ENCODE data around the gene SMG5. TPM values are rescaled to one million over a fixed set of nuclear protein-coding genes. Genes with fewer than 3 reads are reported as not detected.
"Not testable (repeated sequence)": the region's sequence is repeated elsewhere in the genome, so short reads cannot be mapped to it uniquely, and the experiment has no call there.

The SMG5 gene
- total and polyA plus RNA-seq, 4 donors, result 37.3 to 68.4 (median 41.4) TPM

DNA sequence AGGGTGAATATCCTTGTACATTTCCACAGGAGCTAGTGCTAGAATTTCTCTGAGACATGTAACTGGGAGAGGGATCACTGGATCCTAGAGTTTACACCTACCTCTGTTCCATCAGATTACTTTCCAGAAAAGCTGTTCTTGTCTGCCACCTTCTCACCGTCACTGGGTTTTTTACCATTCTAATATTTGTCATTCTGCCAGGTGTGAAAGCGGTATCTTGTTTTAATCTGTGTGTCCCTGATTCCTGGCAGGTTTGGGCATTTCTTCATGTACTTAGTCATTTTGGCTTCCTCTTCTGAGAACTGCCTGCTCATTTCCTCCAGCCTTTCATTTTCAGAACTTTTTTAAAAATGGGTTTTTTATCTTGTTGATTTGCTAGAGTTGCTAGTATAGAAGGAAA, 64.8 kb downstream of the SMG5 start:
- Histone ChIP-seq H3K9ac (ENCODE audit: insufficient read depth in 1 of 2, low read length in 2 of 2) (no peak overlapping the region), H3K9me3 (ENCODE audit: control insufficient read depth in 4 of 4, insufficient read depth in 3 of 4, low read length in 3 of 4) (no peaks in the 10 kb centered on the region), H3K36me3 (ENCODE audit: control insufficient read depth in 4 of 4, insufficient read depth in 4 of 4, low read length in 4 of 4) (peaks cover 4 to 32% (median 17%) of the 10 kb centered on the region in 4 donors), H3K4me3 (no peak overlapping the region), H3K4me1 (ENCODE audit: control insufficient read depth in 5 of 5, insufficient read depth in 5 of 5, low read length in 5 of 5) (peaks cover 0 to 12% (median 4%) of the 10 kb centered on the region in 5 donors), H3K27me3 (ENCODE audit: control insufficient read depth in 3 of 3, insufficient read depth in 3 of 3, low read length in 2 of 3) (no peaks in the 10 kb centered on the region), H3K27ac (ENCODE audit: low read depth in 1 of 2, low read length in 1 of 2) (peak overlapping the region in 1 of 2 donors; percentile 71)
- ATAC-seq (ENCODE audit: insufficient read depth, low FRiP score) (no peak), DNase-seq (no peak)
- TF ChIP-seq, protein P1, sequence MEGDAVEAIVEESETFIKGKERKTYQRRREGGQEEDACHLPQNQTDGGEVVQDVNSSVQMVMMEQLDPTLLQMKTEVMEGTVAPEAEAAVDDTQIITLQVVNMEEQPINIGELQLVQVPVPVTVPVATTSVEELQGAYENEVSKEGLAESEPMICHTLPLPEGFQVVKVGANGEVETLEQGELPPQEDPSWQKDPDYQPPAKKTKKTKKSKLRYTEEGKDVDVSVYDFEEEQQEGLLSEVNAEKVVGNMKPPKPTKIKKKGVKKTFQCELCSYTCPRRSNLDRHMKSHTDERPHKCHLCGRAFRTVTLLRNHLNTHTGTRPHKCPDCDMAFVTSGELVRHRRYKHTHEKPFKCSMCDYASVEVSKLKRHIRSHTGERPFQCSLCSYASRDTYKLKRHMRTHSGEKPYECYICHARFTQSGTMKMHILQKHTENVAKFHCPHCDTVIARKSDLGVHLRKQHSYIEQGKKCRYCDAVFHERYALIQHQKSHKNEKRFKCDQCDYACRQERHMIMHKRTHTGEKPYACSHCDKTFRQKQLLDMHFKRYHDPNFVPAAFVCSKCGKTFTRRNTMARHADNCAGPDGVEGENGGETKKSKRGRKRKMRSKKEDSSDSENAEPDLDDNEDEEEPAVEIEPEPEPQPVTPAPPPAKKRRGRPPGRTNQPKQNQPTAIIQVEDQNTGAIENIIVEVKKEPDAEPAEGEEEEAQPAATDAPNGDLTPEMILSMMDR (IDR thresholded peaks at IDR 0.05; ENCODE audit: control extremely low read depth, extremely low read depth), result no peak
- 21 to 32% methylated on average over 2 of the region's 2 CpGs for WGBS, 2 donors

GRCh38 chr1:156216361-156217086, 66.1 kb downstream of the SMG5 start:
- H3K9me3 ChIP-seq (ENCODE audit: control insufficient read depth in 4 of 4, insufficient read depth in 3 of 4, low read length in 3 of 4); ATAC-seq (ENCODE audit: insufficient read depth, low FRiP score); H3K9ac ChIP-seq (ENCODE audit: insufficient read depth in 1 of 2, low read length in 2 of 2); DNase-seq; H3K27me3 ChIP-seq (ENCODE audit: control insufficient read depth in 3 of 3, insufficient read depth in 3 of 3, low read length in 2 of 3); H3K4me3 ChIP-seq; H3K27ac ChIP-seq (ENCODE audit: low read depth in 1 of 2, low read length in 1 of 2): not testable (repeated sequence)
- Histone ChIP-seq H3K4me1 (ENCODE audit: control insufficient read depth in 5 of 5, insufficient read depth in 5 of 5, low read length in 5 of 5) (peaks cover 0 to 16% (median 4%) of the 10 kb centered on the region in 5 donors), H3K36me3 (ENCODE audit: control insufficient read depth in 4 of 4, insufficient read depth in 4 of 4, low read length in 4 of 4) (peaks cover 4 to 23% (median 10%) of the 10 kb centered on the region in 4 donors)
- WGBS, 2 donors, result 91 to 95% methylated on average over 55 of the region's 55 CpGs

DNA sequence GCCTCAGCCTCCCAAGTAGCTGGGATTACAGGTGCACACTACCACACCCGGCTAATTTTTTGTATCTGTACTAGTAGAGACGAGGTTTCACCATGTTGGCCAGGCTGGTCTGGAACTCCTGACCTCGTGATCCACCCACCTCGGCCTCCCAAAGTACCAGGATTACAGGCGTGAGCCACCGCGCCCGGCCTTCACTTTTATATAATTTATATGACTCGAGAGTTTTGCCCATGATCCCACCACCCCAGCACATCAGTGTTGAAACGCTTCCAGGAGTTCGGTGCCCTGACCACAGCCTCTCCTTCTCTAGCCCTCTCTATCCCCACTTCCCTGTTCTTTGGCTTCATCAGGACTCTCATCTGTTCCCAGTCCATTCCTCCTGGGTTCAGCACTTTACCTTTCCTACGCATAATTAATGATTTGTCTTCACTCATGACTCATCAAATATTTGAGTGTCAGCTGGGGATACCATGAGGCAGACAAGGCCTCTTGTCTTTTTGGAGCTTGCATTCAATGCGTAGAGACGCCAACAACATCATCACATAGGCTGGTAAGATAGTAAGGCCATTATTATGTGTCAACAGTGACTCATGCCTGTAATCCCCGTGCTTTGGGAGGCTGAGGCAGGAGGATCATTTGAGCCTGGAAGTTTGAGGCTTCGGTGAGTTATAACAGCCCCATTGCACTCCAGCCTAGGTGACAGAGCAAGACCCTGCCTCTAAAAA, 68.4 kb downstream of the SMG5 start:
- H3K4me3 ChIP-seq, result no peak overlapping the region
- H3K36me3 ChIP-seq (ENCODE audit: control insufficient read depth in 4 of 4, insufficient read depth in 4 of 4, low read length in 4 of 4), result peaks cover 0 to 14% (median 12%) of the 10 kb centered on the region in 4 donors
- 79 to 80% methylated on average over 16 of the region's 16 CpGs for WGBS, 2 donors
- no peak for DNase-seq
- H3K27me3 ChIP-seq (ENCODE audit: control insufficient read depth in 3 of 3, insufficient read depth in 3 of 3, low read length in 2 of 3), result no peaks in the 10 kb centered on the region
- H3K9me3 ChIP-seq (ENCODE audit: control insufficient read depth in 4 of 4, insufficient read depth in 3 of 4, low read length in 3 of 4), result no peaks in the 10 kb centered on the region
- TF ChIP-seq, protein P1 (IDR thresholded peaks at IDR 0.05; ENCODE audit: control extremely low read depth, extremely low read depth), result no peak
- peak overlapping the region; percentile 42 to 99 for H3K27ac ChIP-seq (ENCODE audit: low read depth in 1 of 2, low read length in 1 of 2)
- ATAC-seq (ENCODE audit: insufficient read depth, low FRiP score), result no peak
- peaks cover 0 to 16% (median 4%) of the 10 kb centered on the region in 5 donors for H3K4me1 ChIP-seq (ENCODE audit: control insufficient read depth in 5 of 5, insufficient read depth in 5 of 5, low read length in 5 of 5)
- H3K9ac ChIP-seq (ENCODE audit: insufficient read depth in 1 of 2, low read length in 2 of 2), result peak overlapping the region; percentile 0 to 96

DNA sequence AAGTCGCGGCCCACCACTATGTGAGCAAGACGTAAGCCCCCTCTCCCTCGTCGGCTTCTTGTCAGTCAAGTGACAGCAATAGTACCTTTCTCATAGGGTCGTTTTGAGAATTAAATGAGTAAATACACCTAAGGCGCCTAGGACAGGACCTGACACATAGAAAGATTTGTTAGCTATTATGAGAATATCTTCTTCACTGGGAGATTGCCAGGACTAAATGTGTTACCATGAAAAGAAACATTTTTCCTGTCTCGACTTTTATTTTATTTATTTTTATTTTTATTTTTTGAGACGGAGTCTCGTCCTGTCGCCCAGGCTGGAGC, 69.0 kb downstream of the SMG5 start:
- ATAC-seq (ENCODE audit: insufficient read depth, low FRiP score) (no peak), DNase-seq (no peak)
- TF ChIP-seq, protein P1 (IDR thresholded peaks at IDR 0.05; ENCODE audit: control extremely low read depth, extremely low read depth), result no peak
- peak overlapping the region; percentile 78 for H3K4me3 ChIP-seq
- H3K9me3 ChIP-seq (ENCODE audit: control insufficient read depth in 4 of 4, insufficient read depth in 3 of 4, low read length in 3 of 4), result no peaks in the 10 kb centered on the region
- WGBS, 2 donors, result 22 to 25% methylated on average over 11 of the region's 11 CpGs
- no peaks in the 10 kb centered on the region for H3K27me3 ChIP-seq (ENCODE audit: control insufficient read depth in 3 of 3, insufficient read depth in 3 of 3, low read length in 2 of 3)
- peak overlapping the region; percentile 96 to 99 for H3K9ac ChIP-seq (ENCODE audit: insufficient read depth in 1 of 2, low read length in 2 of 2)
- peaks cover 0 to 16% (median 4%) of the 10 kb centered on the region in 5 donors for H3K4me1 ChIP-seq (ENCODE audit: control insufficient read depth in 5 of 5, insufficient read depth in 5 of 5, low read length in 5 of 5)
- peaks cover 0 to 16% (median 13%) of the 10 kb centered on the region in 4 donors for H3K36me3 ChIP-seq (ENCODE audit: control insufficient read depth in 4 of 4, insufficient read depth in 4 of 4, low read length in 4 of 4)
- H3K27ac ChIP-seq (ENCODE audit: low read depth in 1 of 2, low read length in 1 of 2), result peak overlapping the region; percentile 98 to 99

Measured in lung (tissue), 12 donors.